ENCODE data around the gene PPHLN1.

PPHLN1 gene

GRCh38 chr12:42442311-42442759 is 116.4 kb downstream of the PPHLN1 start:
- DNase-seq (ENCODE audit: low read depth in 3 of 3), result no peak

DNA sequence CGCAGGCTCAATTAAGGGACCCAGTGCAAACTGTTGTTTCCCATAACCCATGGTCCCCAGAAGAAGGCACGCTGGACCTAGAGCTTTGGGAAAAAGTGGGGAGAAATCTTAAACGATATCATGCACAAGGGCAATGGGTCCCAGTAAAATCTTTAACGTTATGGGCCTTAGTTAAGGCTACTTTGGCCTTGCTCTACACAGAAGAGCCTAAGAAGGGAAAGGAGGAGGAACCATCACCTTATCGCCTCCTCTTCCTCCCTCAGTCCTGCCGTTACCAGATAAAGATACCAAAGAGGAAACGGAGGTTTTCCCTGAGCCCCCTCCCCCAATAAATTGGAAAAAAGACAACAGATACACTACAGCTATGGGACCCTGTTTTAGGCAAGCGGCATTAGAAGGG is 116.9 kb downstream of the PPHLN1 start:
- no peak for DNase-seq (ENCODE audit: low read depth in 3 of 3)

- DNase-seq (ENCODE audit: low read depth in 3 of 3), result no peak
Observed at GRCh38 chr12:42444192-42444943, 118.4 kb downstream of the PPHLN1 start.

- DNase-seq (ENCODE audit: low read depth in 3 of 3), result no peak
Observed at GRCh38 chr12:42445891-42446290, 119.9 kb downstream of the PPHLN1 start.

- no peak for DNase-seq (ENCODE audit: low read depth in 3 of 3)
Observed at GRCh38 chr12:42446761-42447160, 120.8 kb downstream of the PPHLN1 start.

- DNase-seq (ENCODE audit: low read depth in 3 of 3), result no peak
Observed at GRCh38 chr12:42447371-42447786, 121.4 kb downstream of the PPHLN1 start.

GRCh38 chr12:42448841-42449240 is 122.9 kb downstream of the PPHLN1 start:
- DNase-seq (ENCODE audit: low read depth in 3 of 3), result no peak

- DNase-seq (ENCODE audit: low read depth in 3 of 3), result no peak
Observed at GRCh38 chr12:42450248-42450647, 124.3 kb downstream of the PPHLN1 start.

DNA sequence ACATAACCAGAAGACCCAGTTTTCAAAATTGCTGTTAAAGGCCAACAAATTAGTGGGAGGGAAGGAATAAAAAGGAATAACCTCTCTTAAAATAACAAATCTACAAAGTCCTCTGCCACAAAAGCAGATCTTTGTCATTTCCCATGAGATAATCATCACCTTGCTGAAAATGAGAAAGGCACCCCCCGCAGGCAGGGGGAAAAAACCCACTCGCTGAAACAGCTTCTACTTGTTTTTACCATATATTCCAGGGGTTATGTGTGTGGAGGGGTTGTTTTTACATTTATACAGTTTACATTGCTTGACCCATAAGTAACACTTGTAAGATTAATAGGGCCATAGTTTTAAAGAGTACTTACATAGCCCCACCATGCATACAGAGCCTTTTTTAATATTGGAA is 132.6 kb downstream of the PPHLN1 start:
- no peak for DNase-seq (ENCODE audit: low read depth in 3 of 3)

- no peak for DNase-seq (ENCODE audit: low read depth in 3 of 3)
Observed at GRCh38 chr12:42459336-42459847, 133.4 kb downstream of the PPHLN1 start.

DNA sequence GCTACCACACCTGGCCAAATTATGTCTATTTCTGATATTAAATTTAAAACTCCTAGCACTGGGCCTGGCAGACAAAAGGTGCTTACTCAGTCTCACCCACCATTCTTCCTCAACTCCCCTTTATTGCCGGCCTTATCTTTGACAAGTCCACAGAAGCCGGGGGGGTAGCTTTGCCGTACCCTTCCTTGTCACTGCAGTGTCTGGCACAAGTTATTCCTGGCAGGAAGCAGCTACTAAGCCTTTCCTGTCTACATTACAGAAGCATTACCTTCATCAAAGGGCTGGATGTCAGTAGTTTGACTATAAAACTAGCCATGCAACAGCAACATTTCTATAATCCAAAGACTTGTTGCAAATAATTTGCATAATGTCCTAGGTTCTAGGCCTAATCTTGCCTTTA is 136.5 kb downstream of the PPHLN1 start:
- no peak for DNase-seq (ENCODE audit: low read depth in 3 of 3)

GRCh38 chr12:42463671-42464070 is 137.7 kb downstream of the PPHLN1 start:
- no peak for DNase-seq (ENCODE audit: low read depth in 3 of 3)

- no peak for DNase-seq (ENCODE audit: low read depth in 3 of 3)
Observed at GRCh38 chr12:42468341-42468821, 142.4 kb downstream of the PPHLN1 start.

DNA sequence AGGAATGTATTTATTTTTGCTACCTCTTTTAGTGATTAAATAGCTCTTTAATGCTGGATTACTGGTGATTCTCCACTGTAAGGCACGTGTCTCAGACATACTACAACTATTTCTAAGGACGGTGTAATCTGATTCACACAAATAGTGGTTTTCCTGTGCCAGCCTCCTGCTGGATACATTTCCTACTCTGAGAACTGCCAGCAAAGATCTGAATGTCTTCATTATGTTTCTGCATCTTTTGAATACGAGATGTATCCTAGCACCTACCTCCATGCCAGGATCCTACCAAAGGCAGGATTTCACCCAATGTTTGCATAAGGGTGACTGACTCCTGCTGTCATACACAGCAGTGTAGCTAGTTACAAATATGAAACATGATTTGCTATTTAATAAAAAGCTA is 143.0 kb downstream of the PPHLN1 start:
- DNase-seq (ENCODE audit: low read depth in 3 of 3), result no peak

GRCh38 chr12:42469355-42470175 is 143.6 kb downstream of the PPHLN1 start:
- DNase-seq (ENCODE audit: low read depth in 3 of 3), result no peak

GRCh38 chr12:42472376-42472775 is 146.4 kb downstream of the PPHLN1 start:
- no peak for DNase-seq (ENCODE audit: low read depth in 3 of 3)

DNA sequence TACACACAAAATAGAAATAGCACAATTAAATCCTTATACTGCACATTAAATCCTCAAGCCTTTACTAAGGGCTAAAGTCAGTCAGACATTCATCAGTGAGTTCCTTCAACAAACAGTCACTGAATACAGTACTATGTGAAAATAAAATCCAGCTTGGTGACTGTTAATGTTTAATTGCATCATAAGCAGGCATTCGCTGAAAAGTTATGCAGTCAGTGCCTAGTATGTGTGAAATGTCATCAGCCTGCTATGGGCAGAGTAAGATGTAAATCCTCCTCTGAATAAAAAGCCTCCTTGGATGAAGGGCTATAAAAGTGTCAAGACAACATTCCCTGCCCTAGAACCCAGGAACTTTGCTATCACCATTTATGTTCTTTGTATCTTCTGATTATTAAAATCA is 147.2 kb downstream of the PPHLN1 start:
- DNase-seq (ENCODE audit: low read depth in 3 of 3), result no peak

DNA sequence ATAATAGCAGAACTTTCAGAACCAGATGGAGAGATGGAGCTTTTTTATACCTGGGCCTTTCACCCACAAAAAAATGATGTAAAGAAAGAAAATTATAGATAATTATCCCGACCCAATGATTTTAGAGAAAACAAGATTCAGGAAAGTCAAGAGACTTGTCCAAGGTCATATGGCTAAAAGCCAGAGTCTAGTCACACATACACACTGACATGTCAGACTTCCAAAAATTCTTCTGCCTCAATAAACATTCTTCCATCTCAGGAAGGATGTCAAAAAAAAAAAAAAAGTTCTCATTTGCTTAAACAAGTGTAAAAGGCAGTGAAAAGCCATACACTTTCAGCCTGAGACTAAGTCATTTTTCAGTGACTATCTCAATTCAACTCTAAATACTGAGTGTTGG is 147.6 kb downstream of the PPHLN1 start:
- DNase-seq (ENCODE audit: low read depth in 3 of 3), result no peak

GRCh38 chr12:42474391-42474790 is 148.4 kb downstream of the PPHLN1 start:
- no peak for DNase-seq (ENCODE audit: low read depth in 3 of 3)

DNA sequence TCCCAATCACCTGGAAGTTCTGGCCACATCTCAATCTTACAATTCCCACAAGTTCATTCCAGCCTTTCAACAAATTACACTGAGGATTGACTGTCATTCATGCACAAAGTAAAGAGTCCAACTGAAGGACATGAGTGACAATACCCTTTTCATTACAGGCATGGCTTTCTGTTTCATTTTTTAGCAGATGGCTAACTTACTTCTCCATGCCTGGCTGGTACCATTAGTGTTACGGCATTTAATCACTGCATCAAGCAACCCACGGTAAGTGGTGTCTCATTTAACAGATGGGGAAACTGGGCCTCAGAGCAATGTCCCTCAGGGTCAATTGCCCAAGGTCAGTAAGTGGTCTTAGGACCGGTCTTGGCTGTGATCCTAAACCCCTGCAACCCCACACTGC is 149.1 kb downstream of the PPHLN1 start:
- DNase-seq (ENCODE audit: low read depth in 3 of 3), result no peak

DNA sequence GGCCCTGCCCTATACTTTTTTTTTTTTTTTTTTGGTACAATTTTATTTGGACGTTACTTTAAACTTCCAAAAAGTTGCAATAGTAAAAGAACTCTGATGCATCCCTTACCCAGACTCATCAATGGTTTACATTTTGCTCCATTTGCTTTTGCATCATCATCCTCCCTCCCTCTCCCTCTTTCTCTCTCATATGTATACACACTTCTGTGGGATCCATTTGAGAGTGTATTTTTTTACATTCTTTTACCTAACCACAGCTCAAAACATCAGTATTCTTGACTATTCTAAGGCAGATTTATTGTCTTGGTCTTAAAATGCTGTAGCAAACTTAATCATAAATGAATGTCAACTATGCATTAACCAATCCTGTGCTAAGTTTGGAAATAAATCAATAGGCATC is 152.0 kb downstream of the PPHLN1 start:
- DNase-seq (ENCODE audit: low read depth in 3 of 3), result no peak

DNA sequence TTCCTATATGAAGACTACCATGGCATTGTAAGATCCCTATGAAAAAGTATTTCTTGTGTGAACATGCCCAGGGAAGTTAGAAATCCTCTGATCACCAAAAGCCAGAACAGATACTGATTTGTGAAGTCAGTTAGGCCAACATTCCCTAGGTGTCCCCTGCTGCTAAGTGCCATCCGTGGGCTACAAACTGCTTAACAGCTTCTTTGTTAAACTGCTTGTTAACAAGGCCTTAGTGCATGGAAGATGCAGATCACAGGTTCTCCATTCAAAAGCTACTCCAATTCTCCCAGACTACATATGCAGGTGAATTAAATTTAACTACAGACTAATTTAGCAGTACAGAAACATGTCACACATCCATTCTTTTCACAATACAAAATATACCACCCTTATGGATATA is 155.4 kb downstream of the PPHLN1 start:
- DNase-seq (ENCODE audit: low read depth in 3 of 3), result no peak

Measured in stimulated activated CD4-positive, alpha-beta T cell treated with anti-CD3 and anti-CD28 coated beads, TNF-alpha, amount 100 ng/mL, for 24 hours (primary cell).